GM12878 (cell line): ENCODE measurements around the gene ENPP7. TPM values are rescaled to one million over a fixed set of nuclear protein-coding genes. Genes with fewer than 3 reads are reported as not detected.

Source experiments
- ATAC-seq: fragments of 200-7000 bp; cut with Tn5 transposase; 3 replicates; pipeline ENCODE4 v1.9.1; 2020; ENCODE audit warnings: mild to moderate bottlenecking, moderate library complexity
- BruUV-seq: library from RNA; stranded (reverse); fragments of 400-500 nt; replicated peaks from 2 replicates; lab custom pipeline; 2021; lab: Mats Ljungman, UMichigan
- CTCF ChIA-PET: fragments of 300-600 bp; sonication (Branson Sonifier 250); formaldehyde crosslinking; extraction: SDS; loops from one replicate; lab custom pipeline; 2021; ENCODE audit warnings: inconsistent platforms; lab: Yijun Ruan, JAX
- POLR2A ChIA-PET: fragments of 350-600 bp; formaldehyde crosslinking; extraction: SDS; loops from one replicate; lab custom pipeline; 2021; ENCODE audit warnings: inconsistent platforms; lab: Charles Lee
- RAD21 ChIA-PET: fragments of 300-600 bp; sonication (Branson Sonifier 250); formaldehyde crosslinking; loops from one replicate; lab custom pipeline; 2023; ENCODE audit warnings: antibody characterized with exemption; ENCODE audit not compliant: unreplicated experiment; lab: Charles Lee
- SMC1A ChIA-PET: fragments of 300-600 bp; sonication (Branson Sonifier 250); formaldehyde crosslinking; loops from one replicate; lab custom pipeline; 2023; ENCODE audit not compliant: unreplicated experiment, uncharacterized antibody; lab: Charles Lee
- DNase-seq: peaks from one replicate; pipeline ENCODE4 v3.0.0-alpha.2; 2011; ENCODE audit warnings: low read depth, low spot score
- FAIRE-seq: peaks from 3 replicates; lab custom pipeline; 2011; peaks lifted over from hg19 to GRCh38; lab: Jason Lieb, UNC
- H2AFZ ChIP-seq: 2 replicates; pipeline ENCODE4 v1.6.0; 2011; ENCODE audit warnings: low read depth, low read length, control low read depth; ENCODE audit not compliant: control insufficient read depth
- H3K27ac ChIP-seq: 2 replicates; pipeline ENCODE4 v1.5.1; 2011; ENCODE audit warnings: control low read depth; ENCODE audit not compliant: control insufficient read depth, insufficient read depth
- H3K27me3 ChIP-seq, 2 experiments: replicated peaks in 1 of 2; 2 replicates each; pipeline versions ENCODE4 v1.6.0 to v1.6.1; 2011; ENCODE audit warnings: low read length in 1 of 2; ENCODE audit not compliant: control insufficient read depth in 2 of 2, insufficient read depth in 2 of 2
- H3K36me3 ChIP-seq, 2 experiments: 2 replicates each; pipeline ENCODE4 v1.5.1; 2011; ENCODE audit warnings: low read length in 1 of 2; ENCODE audit not compliant: control insufficient read depth in 2 of 2, insufficient read depth in 2 of 2
- H3K4me1 ChIP-seq: 2 replicates; pipeline ENCODE4 v1.6.1; 2011; ENCODE audit warnings: mild to moderate bottlenecking, low read length, moderate library complexity, mixed read lengths; ENCODE audit not compliant: control insufficient read depth, insufficient read depth
- H3K4me2 ChIP-seq: 2 replicates; pipeline ENCODE4 v1.6.0; 2011; ENCODE audit warnings: control low read depth; ENCODE audit not compliant: control insufficient read depth, insufficient read depth
- H3K4me3 ChIP-seq: fragments of 200-600 bp; sonication (generic); 2 replicates; pipeline ENCODE4 v1.5.1; 2016
- H3K79me2 ChIP-seq: 2 replicates; pipeline ENCODE4 v1.6.0; 2011; ENCODE audit warnings: low read length; ENCODE audit not compliant: control insufficient read depth, insufficient read depth
- H3K9ac ChIP-seq: 2 replicates; pipeline ENCODE4 v1.8.0; 2011; ENCODE audit warnings: low read length, control low read depth, mixed read lengths; ENCODE audit not compliant: control insufficient read depth, insufficient read depth
- H3K9me3 ChIP-seq: replicated peaks from 3 replicates; pipeline ENCODE4 v1.5.1; 2011; ENCODE audit warnings: mild to moderate bottlenecking, low read length; ENCODE audit not compliant: control insufficient read depth, insufficient read depth
- H4K20me1 ChIP-seq: 2 replicates; pipeline ENCODE4 v1.6.0; 2011; ENCODE audit not compliant: control insufficient read depth, insufficient read depth
- BACH1 ChIP-seq: fragments of 450-650 bp; IDR thresholded peaks from 2 replicates; pipeline ENCODE4 v1.6.1; 2017; ENCODE audit warnings: mild to moderate bottlenecking, borderline replicate concordance
- DPF2 ChIP-seq: fragments of 450-650 bp; IDR thresholded peaks from 2 replicates; pipeline ENCODE4 v1.6.1; 2017; ENCODE audit warnings: mild to moderate bottlenecking
- EP300 ChIP-seq, 2 experiments: fragments of 150-350 bp in 1 of 2; IDR thresholded peaks; 2 replicates each; pipeline ENCODE4 v1.6.1; 2011 to 2012; ENCODE audit warnings: low read depth in 2 of 2, low read length in 2 of 2, borderline replicate concordance in 1 of 2, improper control_type of control experiment in 1 of 2, inconsistent platforms in 1 of 2; ENCODE audit not compliant: control insufficient read depth in 1 of 2
- ETV6 ChIP-seq, 2 experiments: fragments of 450-650 bp in 1 of 2; IDR thresholded peaks in 1 of 2; conservative IDR thresholded peaks in 1 of 2; 2 replicates each; pipeline ENCODE4 v1.6.1; 2014; ENCODE audit warnings: antibody characterized with exemption in 1 of 2, borderline replicate concordance in 1 of 2, low read depth in 1 of 2, mild to moderate bottlenecking in 1 of 2, moderate library complexity in 1 of 2
- FOS ChIP-seq: IDR thresholded peaks from 3 replicates; pipeline ENCODE4 v1.6.1; 2011; ENCODE audit warnings: borderline replicate concordance; ENCODE audit not compliant: insufficient read length; ENCODE audit errors: extremely low read depth
- HDAC6 ChIP-seq: fragments of 200-600 bp; sonication (generic); IDR thresholded peaks from one replicate; pipeline ENCODE4 v1.8.0; 2017; ENCODE audit warnings: antibody characterized with exemption; ENCODE audit not compliant: unreplicated experiment
- JUNB ChIP-seq: IDR thresholded peaks from 2 replicates; pipeline ENCODE4 v1.6.1; 2016; ENCODE audit warnings: antibody characterized with exemption, mild to moderate bottlenecking
- KAT2A ChIP-seq: conservative IDR thresholded peaks from 2 replicates; pipeline ENCODE4 v1.6.1; 2011; ENCODE audit warnings: low read depth, low read length; ENCODE audit not compliant: control insufficient read depth
- MYB ChIP-seq: fragments of 150-350 bp; IDR thresholded peaks from 2 replicates; pipeline ENCODE4 v1.6.1; 2014; ENCODE audit warnings: mild to moderate bottlenecking, low read depth, low read length, borderline replicate concordance
- NFXL1 ChIP-seq: fragments of 450-650 bp; IDR thresholded peaks from 2 replicates; pipeline ENCODE4 v1.6.1; 2017; ENCODE audit warnings: antibody characterized with exemption, mild to moderate bottlenecking, borderline replicate concordance
- NKRF ChIP-seq: fragments of 450-650 bp; conservative IDR thresholded peaks from 2 replicates; pipeline ENCODE4 v1.6.1; 2017; ENCODE audit warnings: mild to moderate bottlenecking, moderate library complexity
- RELB ChIP-seq: fragments of 450-650 bp; IDR thresholded peaks from 2 replicates; pipeline ENCODE4 v1.6.1; 2017; ENCODE audit warnings: low read depth, mild to moderate bottlenecking, moderate library complexity
- SMAD5 ChIP-seq: IDR thresholded peaks from 2 replicates; pipeline ENCODE4 v1.6.1; 2016; ENCODE audit warnings: antibody characterized with exemption, low read depth
- TAF1 ChIP-seq: IDR thresholded peaks from 2 replicates; pipeline ENCODE4 v1.6.1; 2011; ENCODE audit warnings: mild to moderate bottlenecking, low read depth, low read length, borderline replicate concordance
- WRNIP1 ChIP-seq: IDR thresholded peaks from 2 replicates; pipeline ENCODE4 v1.6.1; 2011; ENCODE audit warnings: low read depth, low read length, improper control_type of control experiment, borderline replicate concordance
- WGBS: methylation state at CpG from one replicate; pipeline ENCODE4 v1.1.6; 2016; ENCODE audit warnings: low lambda C conversion rate; ENCODE audit not compliant: insufficient replicate concordance, insufficient coverage; ENCODE audit errors: missing lambda C conversion rate; 5-methylcytosine and 5-hydroxymethylcytosine counted together
- in situ Hi-C: fragments of 300-500 bp; cut with MboI; formaldehyde crosslinking; loops from 9 replicates; pipeline ENCODE4 v1.14.3; 2018; ENCODE audit warnings: mixed read lengths
- intact Hi-C: fragments of 100-400 bp; cut with micrococcal nuclease; formaldehyde crosslinking; loops from one replicate; pipeline ENCODE4 v1.14.2; 2022; ENCODE audit not compliant: unreplicated experiment
- polyA plus RNA-seq, 11 experiments: library from polyadenylated mRNA; depleted of rRNA in 4 of 11; unstranded in 6 of 11; stranded (reverse) in 5 of 11; fragments of >200 nt; fragmentation: Nextera tagmentation in 4 of 11; fragmentation: Illumina TruSeq in 1 of 11; extraction: Ambion mirVana in 4 of 11; extraction: Trizol in 1 of 11; gene quantifications; 1 replicate in 1 of 11; 2 replicates in 10 of 11; pipeline versions ENCODE4 v1.2.1 to v1.2.3, GENCODE V29; 2011 to 2016; ENCODE audit warnings: inconsistent platforms in 2 of 11, missing spikeins in 2 of 11, low read depth in 1 of 11
- total RNA-seq, 4 experiments: library from RNA; depleted of rRNA in 3 of 4; stranded (reverse); fragments of >200 nt in 3 of 4; fragmentation: Illumina TruSeq in 1 of 4; extraction: Trizol in 1 of 4; gene quantifications; 2 replicates each; pipeline versions ENCODE4 v1.2.1 to v1.2.3, GENCODE V29; 2013 to 2021

ENPP7 gene
- total and polyA plus RNA-seq, 10 of the 15 experiments (the other 5 are each of a cell fraction or from before 2014, with no cell fraction given), result 0.04 to 0.41 (median 0.18) TPM; not detected in 1

DNA sequence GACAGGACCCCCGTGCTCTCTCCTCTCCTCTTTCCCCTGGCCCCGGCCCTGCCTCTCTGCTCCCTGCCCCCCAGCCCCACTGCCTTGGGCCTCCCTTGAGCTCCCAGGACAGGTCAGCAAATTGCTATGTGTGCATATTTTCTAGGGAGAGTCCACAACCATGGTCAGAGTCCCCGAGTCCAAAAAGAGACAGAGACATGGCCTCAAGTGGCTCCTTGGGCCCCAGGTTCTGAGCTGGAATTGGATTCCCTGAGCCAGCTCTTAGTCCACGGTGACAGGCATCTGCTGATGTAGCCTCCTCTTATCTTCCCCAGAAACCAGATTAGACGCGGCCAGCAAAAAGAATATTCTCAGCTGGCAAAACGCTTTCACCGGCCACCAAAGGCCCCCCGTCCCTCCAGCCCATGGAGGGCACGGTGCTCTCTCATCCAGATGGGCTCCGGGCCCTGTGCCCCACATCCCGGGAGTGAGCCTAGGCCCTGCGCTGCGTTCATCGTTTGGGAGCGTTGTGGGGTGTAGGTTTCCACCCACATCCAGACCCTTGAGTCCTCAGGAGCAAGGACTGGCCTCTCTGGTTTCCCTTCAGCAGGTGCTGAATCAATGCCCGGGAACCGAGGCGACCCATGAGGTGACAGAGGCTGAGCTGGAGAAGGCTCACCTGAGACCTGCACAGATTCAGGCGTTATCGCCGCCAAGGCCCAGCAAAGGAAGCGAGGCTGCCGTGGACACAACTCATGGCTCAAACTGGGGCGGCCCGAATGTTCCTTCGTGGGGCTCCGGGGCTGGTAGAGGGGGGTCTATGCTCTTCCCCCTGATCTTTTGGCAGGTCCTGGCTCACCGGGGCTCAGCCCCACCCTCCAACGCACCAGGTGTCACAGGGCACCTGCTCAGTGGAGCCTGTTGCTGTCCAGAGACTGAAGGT, 16.3 kb upstream of the ENPP7 start:
- H4K20me1 ChIP-seq, result no peaks in the 10 kb centered on the region
- H3K4me2 ChIP-seq, result no peak overlapping the region
- H3K4me1 ChIP-seq, result no peaks in the 10 kb centered on the region
- H3K27ac ChIP-seq, result no peak overlapping the region
- no peak for ATAC-seq
- ChIA-PET CTCF (no interaction called here), RAD21 (no interaction called here), POLR2A (no interaction called here), SMC1A (no interaction called here)
- in situ Hi-C loops, result no loop called here
- intact Hi-C loops, result no loop called here
- no peak overlapping the region for H2AFZ ChIP-seq
- no peak overlapping the region for H3K9ac ChIP-seq
- no peak overlapping the region for H3K4me3 ChIP-seq
- H3K9me3 ChIP-seq, result no peaks in the 10 kb centered on the region; the same call in 2 of the 3 replicates
- H3K27me3 ChIP-seq, result no peaks in the 10 kb centered on the region
- WGBS, result 72% methylated on average over 28 of the region's 30 CpGs
- H3K79me2 ChIP-seq, result no peaks in the 10 kb centered on the region
- no peak for DNase-seq
- H3K36me3 ChIP-seq, result no peaks in the 10 kb centered on the region
- no peak for FAIRE-seq
- BruUV-seq, result no TSS peak
- TF ChIP-seq DPF2 (no peak), BACH1 (no peak), SMAD5 (no peak), MYB (no peak), HDAC6 (no peak), FOS (no peak), RELB (no peak), KAT2A (no peak), NFXL1 (no peak), WRNIP1 (no peak), JUNB (no peak), ETV6 (conservative IDR thresholded peaks at IDR 0.05 in 1 of 2, IDR thresholded peaks at IDR 0.05 in 1 of 2; ENCODE audit: borderline replicate concordance in 1 of 2, low read depth in 1 of 2) (no peak), TAF1 (no peak), NKRF (no peak), EP300 (IDR thresholded peaks at IDR 0.05; ENCODE audit: borderline replicate concordance in 1 of 2, control insufficient read depth in 1 of 2, low read depth in 2 of 2, low read length in 2 of 2) (no peak)
